Uterus (tissue), 4 donors: ENCODE data around the gene BACE2. TPM values are rescaled to one million over a fixed set of nuclear protein-coding genes. Genes with fewer than 3 reads are reported as not detected.

Source experiments
- DNase-seq, 2 donors: peaks; one replicate each; pipeline ENCODE4 v3.0.0-alpha.2; 2019 to 2020
- H3K27ac ChIP-seq, 2 donors: fragments of 200-600 bp; sonication (generic); 1 replicate in 1 of 2; 2 replicates in 1 of 2; pipeline ENCODE4 v1.5.1; 2016 to 2018
- H3K27me3 ChIP-seq, 2 donors: fragments of 200-600 bp; sonication (generic); one replicate each; pipeline ENCODE4 v1.5.1; 2018 to 2019; ENCODE audit warnings: control low read depth in 1 of 2
- H3K36me3 ChIP-seq, 2 donors: fragments of 200-600 bp; sonication (generic); one replicate each; pipeline ENCODE4 v1.5.1; 2019; ENCODE audit warnings: control low read depth in 1 of 2
- H3K4me1 ChIP-seq, 2 donors: fragments of 200-600 bp; sonication (generic); one replicate each; pipeline ENCODE4 v1.5.1; 2018 to 2019; ENCODE audit warnings: control low read depth in 1 of 2
- H3K4me3 ChIP-seq, 2 donors: fragments of 200-600 bp; sonication (generic); 1 replicate in 1 of 2; 2 replicates in 1 of 2; pipeline ENCODE4 v1.5.1; 2018 to 2019; ENCODE audit warnings: mild to moderate bottlenecking in 1 of 2
- H3K9me3 ChIP-seq, 2 donors: fragments of 200-600 bp; sonication (generic); one replicate each; pipeline ENCODE4 v1.5.1; 2019; ENCODE audit warnings: control low read depth in 1 of 2
- POLR2A ChIP-seq, 2 donors: fragments of 450-650 bp; IDR thresholded peaks; one replicate each; pipeline ENCODE4 v1.6.1; 2016; ENCODE audit warnings: antibody characterized with exemption in 2 of 2, mild to moderate bottlenecking in 1 of 2, moderate library complexity in 1 of 2
- intact Hi-C: fragments of 100-400 bp; cut with DNase I; formaldehyde crosslinking; loops from one replicate; pipeline ENCODE4 v1.15.1; 2023; ENCODE audit warnings: low total_unique reads
- total RNA-seq, 4 donors: library from RNA; depleted of rRNA in 3 of 4; stranded (reverse); fragments of >200 nt in 3 of 4; gene quantifications; one replicate each; pipeline versions ENCODE4 v1.1.0 to v1.2.4, GENCODE V29; 2014 to 2023
- TF ChIP-seq, protein P1 (sequence below), 4 experiments: fragments of 200-600 bp in 2 of 4; fragments of 450-650 bp in 2 of 4; sonication (generic) in 2 of 4; IDR thresholded peaks; one replicate each; pipeline ENCODE4 v1.5.1; 2016 to 2019; ENCODE audit warnings: antibody characterized with exemption in 4 of 4, mild to moderate bottlenecking in 2 of 4, moderate library complexity in 1 of 4
- donor health status: DM: yes; HTN: yes; CAD: no.

Gene BACE2
- total RNA-seq, 4 donors from 2014 or later, result 22.8 to 98.8 (median 76.5) TPM

DNA sequence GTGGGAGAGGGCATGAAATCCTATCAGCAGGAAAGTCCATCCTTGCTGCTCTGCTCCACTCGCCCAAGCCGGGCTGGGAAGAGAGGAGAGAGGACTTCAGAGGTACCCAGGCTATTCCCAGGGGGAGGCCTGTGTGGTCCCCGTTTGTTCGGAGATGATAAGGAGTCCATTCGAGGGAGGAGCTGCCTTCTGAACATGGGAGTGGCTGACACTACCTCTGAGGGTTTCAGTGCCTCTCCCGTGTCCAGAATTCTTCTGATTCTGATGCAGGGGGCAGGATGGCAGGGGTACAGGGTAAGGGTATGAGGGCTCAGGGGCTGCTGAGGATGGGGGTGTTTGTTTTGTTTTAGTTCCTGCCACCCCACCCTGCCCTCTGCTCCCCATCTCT is 40.4 kb downstream of the BACE2 start:
- TF ChIP-seq POLR2A (IDR thresholded peaks at IDR 0.05), result no peak
- TF ChIP-seq, protein P1, sequence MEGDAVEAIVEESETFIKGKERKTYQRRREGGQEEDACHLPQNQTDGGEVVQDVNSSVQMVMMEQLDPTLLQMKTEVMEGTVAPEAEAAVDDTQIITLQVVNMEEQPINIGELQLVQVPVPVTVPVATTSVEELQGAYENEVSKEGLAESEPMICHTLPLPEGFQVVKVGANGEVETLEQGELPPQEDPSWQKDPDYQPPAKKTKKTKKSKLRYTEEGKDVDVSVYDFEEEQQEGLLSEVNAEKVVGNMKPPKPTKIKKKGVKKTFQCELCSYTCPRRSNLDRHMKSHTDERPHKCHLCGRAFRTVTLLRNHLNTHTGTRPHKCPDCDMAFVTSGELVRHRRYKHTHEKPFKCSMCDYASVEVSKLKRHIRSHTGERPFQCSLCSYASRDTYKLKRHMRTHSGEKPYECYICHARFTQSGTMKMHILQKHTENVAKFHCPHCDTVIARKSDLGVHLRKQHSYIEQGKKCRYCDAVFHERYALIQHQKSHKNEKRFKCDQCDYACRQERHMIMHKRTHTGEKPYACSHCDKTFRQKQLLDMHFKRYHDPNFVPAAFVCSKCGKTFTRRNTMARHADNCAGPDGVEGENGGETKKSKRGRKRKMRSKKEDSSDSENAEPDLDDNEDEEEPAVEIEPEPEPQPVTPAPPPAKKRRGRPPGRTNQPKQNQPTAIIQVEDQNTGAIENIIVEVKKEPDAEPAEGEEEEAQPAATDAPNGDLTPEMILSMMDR (IDR thresholded peaks at IDR 0.05), result no peak
- Histone ChIP-seq H3K4me3 (no peak overlapping the region), H3K36me3 (no peaks in the 10 kb centered on the region), H3K4me1 (no peaks in the 10 kb centered on the region), H3K27me3 (no peaks in the 10 kb centered on the region), H3K9me3 (no peaks in the 10 kb centered on the region), H3K27ac (no peak overlapping the region)
- intact Hi-C loops, result no loop called here
- DNase-seq, result no peak

DNA sequence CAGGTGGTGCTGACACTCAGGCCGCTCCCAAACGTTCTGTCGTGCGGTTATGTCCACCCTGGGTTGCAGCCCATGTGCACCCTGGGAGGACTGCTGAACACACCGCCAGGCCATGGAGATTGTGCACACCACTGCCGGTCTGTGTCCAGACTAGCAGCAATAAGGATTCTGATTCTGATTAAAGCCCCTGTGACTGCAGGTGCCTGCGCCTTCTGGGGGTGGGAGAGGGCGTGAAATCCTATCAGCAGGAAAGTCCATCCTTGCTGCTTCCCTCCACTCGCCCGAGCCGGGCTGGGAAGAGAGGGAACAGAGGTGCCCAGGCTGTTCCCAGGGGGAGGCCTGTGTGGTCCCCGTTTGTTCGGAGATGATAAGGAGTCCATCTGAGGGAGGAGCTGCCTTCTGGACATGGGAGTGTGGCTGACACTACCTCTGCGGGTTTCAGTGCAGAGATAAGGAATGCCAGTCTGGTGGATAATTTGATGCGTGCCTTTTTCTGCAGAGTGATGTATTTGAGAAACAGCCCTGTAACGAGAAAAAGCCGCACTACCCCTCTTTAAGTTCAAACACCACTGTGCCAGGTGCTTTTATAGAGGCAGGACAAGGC is 41.2 kb downstream of the BACE2 start:
- Histone ChIP-seq H3K27ac (no peak overlapping the region), H3K4me1 (no peaks in the 10 kb centered on the region), H3K9me3 (no peaks in the 10 kb centered on the region), H3K36me3 (no peaks in the 10 kb centered on the region), H3K4me3 (no peak overlapping the region), H3K27me3 (no peaks in the 10 kb centered on the region)
- no peak for TF ChIP-seq POLR2A (IDR thresholded peaks at IDR 0.05)
- TF ChIP-seq, protein P1 (IDR thresholded peaks at IDR 0.05), result no peak
- no peak for DNase-seq
- intact Hi-C loops, result no loop called here

DNA sequence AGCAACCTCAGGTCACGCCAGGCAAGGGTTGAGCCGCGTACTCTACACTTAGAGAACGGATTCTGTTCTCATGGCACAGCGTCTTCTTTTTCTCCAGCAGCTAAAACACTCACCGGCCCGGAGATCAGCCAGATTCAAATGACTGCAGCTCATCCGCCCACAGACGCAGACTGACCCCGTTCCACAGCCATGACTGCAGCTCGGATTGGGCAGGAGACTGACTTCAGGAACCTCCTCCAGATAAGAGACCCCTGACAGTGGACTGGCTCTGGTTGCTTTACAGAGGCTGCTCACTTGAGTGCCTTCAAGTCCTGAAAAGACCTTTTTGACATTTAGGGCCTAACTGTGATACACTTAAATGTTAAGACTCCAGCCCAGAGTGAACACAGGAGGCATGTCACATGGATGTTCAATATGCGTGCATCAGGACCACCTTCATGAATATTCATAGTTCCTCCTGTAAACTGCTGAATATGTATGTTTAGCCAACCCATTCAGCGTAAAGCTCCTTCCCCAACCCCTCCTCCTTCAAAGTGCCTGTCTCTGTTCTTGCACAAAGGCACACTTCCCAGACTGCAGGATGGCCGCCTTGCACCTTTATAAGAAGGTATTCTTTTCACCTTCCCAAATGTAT is 42.6 kb downstream of the BACE2 start:
- Histone ChIP-seq H3K9me3 (no peaks in the 10 kb centered on the region), H3K4me3 (no peak overlapping the region), H3K4me1 (no peaks in the 10 kb centered on the region), H3K27me3 (no peaks in the 10 kb centered on the region), H3K27ac (no peak overlapping the region), H3K36me3 (no peaks in the 10 kb centered on the region)
- TF ChIP-seq, protein P1 (IDR thresholded peaks at IDR 0.05), result no peak
- TF ChIP-seq POLR2A (IDR thresholded peaks at IDR 0.05), result no peak
- no peak for DNase-seq
- intact Hi-C loops, result no loop called here

DNA sequence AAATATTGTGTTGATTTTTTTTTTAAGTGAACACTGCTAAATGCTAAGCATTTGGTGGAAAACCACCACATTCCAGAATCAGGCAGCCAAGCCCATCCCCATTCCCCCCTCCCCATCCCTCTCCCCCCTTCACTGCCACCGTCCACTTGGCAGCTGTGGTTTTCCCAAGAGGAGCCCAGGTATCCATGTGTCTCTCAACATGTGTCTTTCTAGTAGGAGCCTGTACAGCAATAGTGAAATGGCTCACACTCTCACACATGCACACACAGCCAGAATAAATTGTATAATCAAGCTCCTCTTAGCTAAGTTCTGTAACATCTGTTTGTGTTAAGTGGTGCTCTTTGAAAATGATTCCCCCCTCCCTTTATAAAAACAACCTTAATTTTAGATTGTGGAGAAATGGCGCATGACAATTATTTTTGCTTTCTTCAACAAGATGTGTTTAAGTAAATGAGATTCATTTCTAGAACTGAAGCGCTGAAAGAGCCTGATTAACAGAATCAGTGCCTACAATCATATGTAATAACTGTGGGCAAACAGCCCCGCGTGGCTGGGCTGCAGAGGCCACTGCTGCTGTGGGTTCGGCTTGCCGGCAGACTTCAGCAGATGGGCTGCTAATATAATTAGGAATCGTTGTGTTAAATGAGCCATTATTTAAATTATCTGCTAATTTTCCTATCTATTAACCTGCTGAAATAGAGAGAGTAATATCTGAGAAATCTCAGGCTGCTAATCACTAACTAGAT is 43.3 kb downstream of the BACE2 start:
- intact Hi-C loops, result no loop called here
- Histone ChIP-seq H3K9me3 (no peaks in the 10 kb centered on the region), H3K4me1 (no peaks in the 10 kb centered on the region), H3K36me3 (no peaks in the 10 kb centered on the region), H3K27ac (no peak overlapping the region), H3K27me3 (no peaks in the 10 kb centered on the region), H3K4me3 (no peak overlapping the region)
- DNase-seq, result no peak
- TF ChIP-seq, protein P1 (IDR thresholded peaks at IDR 0.05), result no peak
- no peak for TF ChIP-seq POLR2A (IDR thresholded peaks at IDR 0.05)

DNA sequence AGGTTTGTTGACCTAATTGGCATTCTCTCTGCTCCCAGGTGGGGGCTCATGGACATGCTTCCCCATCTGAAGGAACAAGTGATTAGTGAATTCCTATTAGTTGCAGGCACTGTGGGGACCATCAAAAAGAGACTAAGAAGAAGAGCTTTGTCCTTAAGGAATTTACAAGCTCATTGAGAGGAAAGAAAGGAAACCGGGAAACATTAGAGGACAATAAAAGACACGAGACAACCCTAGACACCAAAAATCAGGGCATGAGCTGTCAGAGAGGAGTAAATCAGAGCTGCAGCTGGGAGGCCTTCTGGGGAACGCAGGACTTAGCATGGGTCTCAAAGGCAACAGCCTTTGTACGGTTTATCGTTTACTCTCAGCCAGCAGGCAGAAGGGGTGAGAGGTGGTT is 45.1 kb downstream of the BACE2 start:
- H3K4me1 ChIP-seq, result no peaks in the 10 kb centered on the region
- TF ChIP-seq, protein P1 (IDR thresholded peaks at IDR 0.05), result no peak
- TF ChIP-seq POLR2A (IDR thresholded peaks at IDR 0.05), result no peak
- H3K4me3 ChIP-seq, result no peak overlapping the region
- H3K27me3 ChIP-seq, result no peaks in the 10 kb centered on the region
- no peaks in the 10 kb centered on the region for H3K36me3 ChIP-seq
- intact Hi-C loops, result no loop called here
- no peak overlapping the region for H3K27ac ChIP-seq
- DNase-seq, result no peak
- no peaks in the 10 kb centered on the region for H3K9me3 ChIP-seq
